HG03039 (cell line): ENCODE measurements around the gene TMEM239.

ENCODE experiments used
- ATAC-seq: cut with Tn5 transposase; IDR thresholded peaks from one replicate; pipeline ENCODE4 v1.9.1; 2021; ENCODE audit warnings: mild to moderate bottlenecking, moderate library complexity; ENCODE audit not compliant: unreplicated experiment

Gene TMEM239

DNA sequence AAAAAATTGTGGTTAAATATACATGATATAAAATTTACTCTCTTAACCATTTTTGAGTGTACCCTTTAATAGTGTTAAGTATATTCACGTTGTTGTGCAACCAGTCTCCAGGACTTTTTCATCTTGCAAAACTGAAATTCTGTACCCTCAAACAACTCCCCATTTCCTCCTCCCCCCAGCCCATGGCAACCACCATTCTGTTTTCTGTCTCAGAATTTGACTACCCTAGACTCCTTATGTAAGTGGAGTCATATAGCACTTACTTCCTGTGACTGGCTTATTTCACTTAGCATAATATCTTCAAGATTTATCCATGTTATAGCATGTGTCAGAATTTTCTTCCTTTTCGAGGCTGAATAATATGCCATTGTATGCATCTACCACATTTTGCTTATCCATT lies 29.4 kb downstream of the TMEM239 start:
- no peak for ATAC-seq

DNA sequence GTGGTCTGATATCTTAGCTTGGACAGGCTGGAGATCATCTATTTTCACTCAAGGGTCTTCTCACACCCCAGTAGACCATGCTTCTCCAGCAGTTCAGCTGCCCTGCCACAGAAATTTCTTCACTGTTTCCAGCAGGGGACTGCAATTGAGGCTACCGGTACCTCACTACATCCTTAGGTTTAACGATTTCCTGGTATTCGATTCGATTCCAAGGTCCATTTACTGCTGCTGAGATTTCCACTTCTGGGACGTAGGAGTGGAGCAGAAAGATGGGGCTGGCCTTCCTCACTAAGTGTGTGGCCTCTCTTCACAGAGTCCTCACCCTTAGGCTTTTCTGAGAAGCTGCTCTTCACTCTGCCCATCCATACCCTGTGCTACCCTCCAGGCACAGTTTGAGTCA lies 30.5 kb downstream of the TMEM239 start:
- no peak for ATAC-seq

DNA sequence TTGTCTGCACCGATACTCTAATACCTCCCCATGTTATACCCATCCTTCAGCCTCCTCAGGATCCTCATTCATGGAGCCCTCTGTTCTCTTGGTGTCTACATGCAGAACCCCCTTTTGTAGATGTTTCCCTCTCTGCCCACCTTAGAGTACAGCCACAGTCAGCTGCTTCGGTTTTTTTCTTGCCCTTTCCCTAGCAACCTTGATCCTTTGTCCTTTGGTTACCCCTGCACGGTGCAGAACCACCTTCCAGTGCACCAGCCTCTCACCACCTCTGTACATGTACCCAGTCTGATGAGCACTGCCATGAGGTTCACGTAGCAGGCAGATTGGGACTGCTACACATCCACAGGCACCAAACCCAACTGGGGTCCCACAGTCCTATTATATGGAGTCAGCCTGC lies 31.6 kb downstream of the TMEM239 start:
- no peak for ATAC-seq

DNA sequence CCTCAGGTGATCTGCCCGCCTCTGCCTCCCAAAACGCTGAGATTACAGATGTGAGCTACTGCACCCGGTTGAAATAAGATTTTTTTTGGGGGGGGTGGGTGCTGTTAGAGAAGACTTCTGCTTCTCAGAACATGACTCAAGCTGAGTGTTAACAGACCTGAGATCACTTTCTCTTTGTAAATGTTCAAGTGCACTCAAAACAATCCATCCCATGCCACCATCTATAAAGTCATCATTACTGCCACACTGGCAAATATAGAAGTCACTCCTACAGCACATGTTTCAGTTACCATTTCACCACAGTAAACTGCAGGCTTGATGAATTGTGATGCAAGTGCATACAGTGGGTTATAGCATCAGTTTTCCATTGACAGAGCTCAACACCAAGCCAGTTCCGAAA lies 33.4 kb downstream of the TMEM239 start:
- no peak for ATAC-seq

DNA sequence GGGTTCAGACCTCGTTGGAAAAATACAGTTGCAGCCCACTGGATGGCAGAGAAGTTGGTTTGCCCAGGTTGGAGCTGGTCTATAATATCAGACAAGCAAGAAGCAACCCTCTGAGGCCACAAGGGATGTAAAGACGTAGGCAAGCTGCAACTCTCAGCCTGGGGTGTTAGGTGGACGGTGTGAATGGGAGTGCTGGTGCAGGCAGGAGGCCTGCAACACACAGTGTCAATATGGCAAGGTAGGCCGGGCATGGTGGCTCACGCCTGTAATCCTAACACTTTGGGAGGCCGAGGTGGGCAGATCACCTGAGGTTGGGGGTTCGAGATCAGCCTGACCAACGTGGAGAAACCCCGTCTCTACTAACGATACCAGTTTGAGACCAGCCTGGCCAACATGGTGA lies 34.9 kb downstream of the TMEM239 start:
- ATAC-seq = no peak

DNA sequence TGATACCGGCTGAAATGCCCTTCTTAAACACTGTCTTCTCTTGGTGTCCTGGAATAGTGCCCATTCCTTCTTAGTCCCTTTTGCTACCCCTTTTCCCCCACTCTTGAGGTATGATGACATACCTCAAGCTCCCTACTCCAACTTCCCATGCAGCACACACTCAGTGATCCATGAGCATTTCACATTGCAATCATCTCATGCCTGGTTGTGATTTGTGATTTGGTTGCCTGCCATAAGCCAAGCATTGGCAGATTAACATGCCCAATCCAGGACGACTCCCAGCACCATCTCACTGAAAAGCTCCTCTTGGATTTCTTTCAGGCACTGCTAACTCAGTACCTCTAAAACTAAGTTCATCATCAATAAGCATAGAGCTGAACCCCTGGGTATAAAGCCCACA lies 42.4 kb downstream of the TMEM239 start:
- no peak for ATAC-seq

DNA sequence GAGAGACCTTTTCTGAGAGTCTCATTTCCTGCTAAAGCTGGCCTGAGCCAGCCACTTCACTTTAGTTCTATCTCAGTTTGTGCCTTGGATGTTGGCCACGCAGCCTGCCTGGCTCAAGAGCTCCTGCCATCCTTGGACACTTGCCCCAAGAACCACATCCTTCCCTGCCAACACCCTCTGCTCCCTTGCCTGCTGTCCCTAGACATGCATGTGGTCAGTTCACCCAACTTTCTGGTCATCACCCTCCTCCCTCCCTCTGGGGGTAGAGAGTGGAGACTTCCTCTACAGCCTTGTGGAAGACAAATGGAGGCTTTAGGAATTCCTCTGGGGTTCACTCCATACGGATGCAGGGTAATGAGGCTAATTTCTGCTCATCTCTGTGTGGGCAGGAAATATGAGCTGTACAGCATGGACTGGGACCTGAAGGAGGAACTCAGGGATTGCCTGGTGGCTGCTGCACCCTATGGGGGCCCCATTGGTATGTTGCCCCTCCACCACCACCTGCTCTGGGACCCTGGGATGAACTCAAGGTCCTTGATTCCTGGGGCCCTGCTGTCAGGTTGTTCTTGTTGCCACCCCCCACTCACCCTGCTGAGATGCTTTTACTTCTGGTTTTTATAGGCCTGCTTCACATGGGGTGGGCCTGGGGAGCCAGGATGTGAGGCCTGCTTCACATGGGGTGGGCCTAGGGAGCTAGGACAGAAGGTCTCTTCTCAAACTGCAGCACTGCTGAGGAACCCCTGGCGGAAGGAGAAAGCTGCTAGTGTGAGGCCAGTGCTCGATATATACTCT lies 43.4 kb downstream of the TMEM239 start:
- ATAC-seq = no peak

DNA sequence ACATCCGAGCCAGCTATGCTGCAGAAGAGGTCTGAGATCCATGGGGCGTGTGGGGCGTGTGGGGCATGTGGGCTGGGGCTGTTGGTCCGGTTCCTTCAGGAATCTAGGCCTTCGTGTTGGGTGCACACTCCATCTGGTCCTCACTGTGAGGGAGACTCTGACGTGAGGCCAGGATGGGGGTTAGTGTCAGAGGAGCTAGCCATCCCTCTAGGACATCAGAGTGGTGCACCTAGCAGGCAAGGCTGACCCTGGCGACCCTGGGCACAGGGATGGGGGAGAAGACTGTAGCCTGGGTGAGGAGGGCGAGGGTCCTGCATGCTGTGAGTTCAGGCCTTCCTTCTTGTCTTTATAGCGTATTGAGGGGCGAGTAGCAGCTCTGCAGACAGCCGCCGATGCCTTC lies 48.5 kb downstream of the TMEM239 start:
- no peak for ATAC-seq

DNA sequence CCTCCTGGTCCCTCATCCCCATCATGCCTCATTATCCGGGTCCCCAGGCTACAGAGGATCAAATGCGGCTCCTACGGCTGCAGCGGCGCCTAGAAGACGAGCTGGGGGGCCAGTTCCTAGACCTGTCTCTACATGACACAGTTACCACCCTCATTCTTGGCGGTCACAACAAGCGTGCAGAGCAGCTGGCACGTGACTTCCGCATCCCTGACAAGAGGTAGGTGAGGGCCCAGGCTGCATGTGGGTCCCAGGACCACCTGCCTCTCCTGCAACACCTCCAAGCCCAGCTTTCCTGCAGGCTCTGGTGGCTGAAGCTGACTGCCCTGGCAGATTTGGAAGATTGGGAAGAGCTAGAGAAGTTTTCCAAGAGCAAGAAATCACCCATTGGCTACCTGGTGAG lies 48.9 kb downstream of the TMEM239 start:
- ATAC-seq = no peak

DNA sequence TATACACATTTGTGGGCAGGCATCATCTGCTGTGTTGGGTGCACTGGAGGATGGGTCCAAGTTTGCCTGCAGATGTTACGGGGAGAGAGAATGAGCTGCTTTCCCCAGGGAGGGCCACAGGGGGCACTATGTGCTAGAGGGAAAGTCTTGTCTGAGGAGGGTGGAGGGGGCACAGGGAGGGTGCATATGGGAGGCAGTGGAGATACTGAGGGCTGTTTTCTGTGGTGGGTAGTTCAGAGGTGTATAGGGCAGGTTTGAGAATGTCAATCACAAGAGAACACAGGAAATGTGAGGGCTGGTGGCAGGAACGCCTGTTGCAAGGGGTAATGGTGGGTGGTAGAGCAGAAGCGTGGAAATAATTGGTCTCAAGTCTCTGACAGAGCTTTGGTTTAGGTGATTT lies 49.5 kb downstream of the TMEM239 start:
- ATAC-seq = no peak

DNA sequence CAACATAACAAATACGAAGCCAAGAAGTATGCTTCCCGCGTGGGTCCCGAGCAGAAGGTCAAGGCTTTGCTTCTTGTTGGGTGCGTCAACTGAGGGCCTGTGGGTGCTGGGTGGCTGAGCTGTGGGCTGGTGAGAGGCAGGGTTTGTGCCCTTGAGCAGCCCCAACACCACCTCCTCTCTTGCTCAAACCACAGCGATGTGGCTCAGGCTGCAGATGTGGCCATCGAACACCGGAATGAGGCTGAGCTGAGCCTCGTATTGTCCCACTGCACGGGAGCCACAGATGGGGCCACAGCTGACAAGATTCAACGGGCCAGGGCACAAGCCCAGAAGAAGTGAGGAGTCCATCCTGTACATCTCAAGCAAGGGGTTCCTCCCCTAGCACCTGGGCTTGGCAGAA lies 50.1 kb downstream of the TMEM239 start:
- ATAC-seq = no peak

DNA sequence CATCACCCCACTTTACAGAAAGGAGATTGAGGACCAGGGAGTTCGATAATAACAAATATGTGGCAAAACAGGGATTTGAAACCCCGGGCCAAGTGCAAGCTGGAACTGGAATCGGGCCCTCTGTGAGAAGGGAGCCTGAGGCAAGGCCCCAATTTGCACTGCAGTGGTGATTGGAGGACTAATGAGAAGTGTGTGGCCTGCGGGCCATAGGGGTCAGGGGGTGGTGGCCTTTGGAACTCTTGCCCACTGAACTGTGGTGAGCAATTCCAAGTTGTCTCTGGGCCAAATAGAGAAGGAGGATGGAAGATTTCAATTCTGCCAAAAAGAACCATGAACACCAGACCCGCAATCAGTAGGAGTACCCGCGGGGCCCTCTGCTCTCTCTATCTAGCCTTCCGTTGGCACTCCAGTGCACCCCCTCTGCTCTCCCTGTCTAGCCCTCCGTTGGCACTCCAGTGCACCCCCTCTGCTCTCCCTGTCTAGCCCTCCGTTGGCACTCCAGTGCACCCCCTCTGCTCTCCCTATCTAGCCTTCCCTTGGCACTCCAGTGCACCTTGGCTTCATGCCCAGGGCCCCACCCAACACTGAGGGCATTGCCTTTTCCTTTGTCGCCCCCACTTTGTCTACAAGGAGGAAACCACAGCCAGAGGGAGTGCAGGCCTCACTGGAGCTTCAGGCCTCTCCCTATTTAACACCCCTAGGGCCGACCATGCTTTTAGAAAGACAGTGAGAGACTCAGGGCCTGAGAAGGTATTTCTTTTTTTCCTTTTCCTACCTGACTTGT lies 51.1 kb downstream of the TMEM239 start:
- ATAC-seq = no peak
